Dermis microvascular lymphatic vessel endothelial cell (primary cell): ENCODE data around the gene FCGR3A. TPM values are rescaled to one million over a fixed set of nuclear protein-coding genes. Genes with fewer than 3 reads are reported as not detected.
"Not testable (repeated sequence)": the region's sequence is repeated elsewhere in the genome, so short reads cannot be mapped to it uniquely, and the experiment has no call there.

Experiments
- DNase-seq, 2 donors: peaks; one replicate each; pipeline versions ENCODE4 v3.0.0 to v3.0.0-alpha.2; 2010; ENCODE audit warnings: low read depth in 2 of 2
- total RNA-seq: library from RNA; depleted of rRNA; stranded (reverse); fragments of >200 nt; gene quantifications from 2 replicates; pipeline ENCODE4 v1.2.1, GENCODE V29; 2014

The FCGR3A gene
- total RNA-seq, 1 donor from 2014 or later, result not detected

- DNase-seq, result not testable (repeated sequence)
These were observed 7.4 kb upstream of the FCGR3A start for GRCh38 chr1:161556990-161557389.

DNA sequence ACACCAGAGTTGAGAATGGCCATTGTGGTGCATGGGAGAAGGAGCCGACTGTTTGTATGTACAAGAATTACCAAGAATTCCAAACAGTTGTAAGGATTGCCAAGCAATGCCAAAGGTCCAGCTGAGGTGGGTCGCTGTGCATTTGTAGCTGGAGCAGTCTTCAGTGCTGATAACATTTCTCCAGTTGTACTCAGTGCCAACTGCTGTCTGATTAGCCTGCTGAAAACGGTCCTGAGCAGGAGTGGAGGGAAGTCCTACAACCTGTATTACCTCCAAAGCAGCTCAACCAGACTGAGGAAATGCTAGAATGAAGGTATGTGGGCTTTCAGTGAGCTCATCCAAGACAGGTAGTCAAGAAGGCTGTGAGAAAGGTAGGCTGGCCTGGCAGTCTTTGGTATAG, 6.5 kb upstream of the FCGR3A start:
- DNase-seq, result not testable (repeated sequence)

GRCh38 chr1:161554815-161555417, 5.3 kb upstream of the FCGR3A start:
- DNase-seq, result not testable (repeated sequence)

- DNase-seq, result not testable (repeated sequence)
These were observed 4.7 kb upstream of the FCGR3A start for GRCh38 chr1:161554340-161554739.

GRCh38 chr1:161553631-161554030, 4.0 kb upstream of the FCGR3A start:
- DNase-seq, result not testable (repeated sequence)

GRCh38 chr1:161550942-161551341, 1.3 kb upstream of the FCGR3A start:
- DNase-seq, result not testable (repeated sequence)

DNA sequence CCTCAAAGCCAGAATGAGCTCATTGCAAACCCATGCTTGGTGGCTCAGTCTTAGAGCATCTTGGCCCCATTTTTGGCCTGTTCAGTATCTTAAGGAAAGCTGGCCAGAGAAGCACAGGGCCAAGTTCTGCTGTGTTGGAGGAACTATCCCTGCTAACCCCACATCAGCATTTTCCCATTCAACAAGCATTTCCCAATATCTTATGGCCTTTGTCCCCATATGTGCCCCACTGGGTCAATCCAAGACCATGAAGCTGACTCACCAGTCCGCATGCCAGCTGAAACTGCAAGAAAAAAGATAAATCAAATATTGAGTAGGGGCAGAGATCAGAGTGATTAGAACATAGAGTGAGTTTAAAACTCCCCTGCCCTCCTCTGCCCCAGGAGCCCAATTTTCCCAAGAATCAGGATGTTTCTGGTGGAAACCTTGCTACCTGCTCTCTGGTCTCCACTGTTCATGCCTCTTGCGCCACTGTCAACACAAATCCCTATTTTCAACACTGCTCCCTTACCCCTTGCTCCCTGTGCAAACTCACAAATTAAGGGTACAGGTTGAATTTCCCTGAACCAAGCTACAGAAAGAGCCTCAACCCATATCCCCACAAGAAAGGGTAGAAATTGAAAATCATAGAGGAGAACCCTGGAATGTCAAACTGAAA, 740 bp downstream of the FCGR3A start:
- not testable (repeated sequence) for DNase-seq

DNA sequence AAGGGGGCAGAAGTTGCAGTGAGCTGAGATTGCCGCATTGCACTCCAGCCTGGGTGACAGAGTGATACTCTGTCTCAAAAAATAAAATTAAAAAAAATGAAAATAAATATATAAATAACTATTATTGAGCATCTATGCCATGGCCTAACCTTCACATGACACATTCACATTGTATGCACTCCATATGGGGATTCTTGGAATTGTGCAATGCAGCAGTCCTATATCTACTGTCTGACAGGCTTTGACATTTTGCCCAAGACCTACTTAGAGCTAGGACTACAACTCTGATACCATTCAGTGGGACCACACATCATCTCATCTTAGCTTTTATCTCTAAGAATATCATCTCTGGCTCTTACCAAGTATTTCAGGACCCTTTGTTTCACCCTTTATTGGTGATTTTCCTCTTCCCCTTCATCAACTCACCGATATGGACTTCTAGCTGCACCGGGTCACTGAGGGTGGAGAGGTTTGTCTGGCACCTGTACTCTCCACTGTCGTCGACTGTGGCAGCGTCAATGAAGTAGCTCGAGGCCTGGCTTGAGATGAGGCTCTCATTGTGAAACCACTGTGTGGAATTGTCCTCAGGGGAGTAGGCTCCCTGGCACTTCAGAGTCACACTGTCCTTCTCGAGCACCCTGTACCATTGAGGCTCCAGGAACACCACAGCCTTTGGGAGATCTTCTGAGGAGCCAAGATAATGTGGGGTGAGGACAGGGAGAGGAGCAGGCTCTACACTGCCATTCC, 1.4 kb downstream of the FCGR3A start:
- DNase-seq, result not testable (repeated sequence)

DNA sequence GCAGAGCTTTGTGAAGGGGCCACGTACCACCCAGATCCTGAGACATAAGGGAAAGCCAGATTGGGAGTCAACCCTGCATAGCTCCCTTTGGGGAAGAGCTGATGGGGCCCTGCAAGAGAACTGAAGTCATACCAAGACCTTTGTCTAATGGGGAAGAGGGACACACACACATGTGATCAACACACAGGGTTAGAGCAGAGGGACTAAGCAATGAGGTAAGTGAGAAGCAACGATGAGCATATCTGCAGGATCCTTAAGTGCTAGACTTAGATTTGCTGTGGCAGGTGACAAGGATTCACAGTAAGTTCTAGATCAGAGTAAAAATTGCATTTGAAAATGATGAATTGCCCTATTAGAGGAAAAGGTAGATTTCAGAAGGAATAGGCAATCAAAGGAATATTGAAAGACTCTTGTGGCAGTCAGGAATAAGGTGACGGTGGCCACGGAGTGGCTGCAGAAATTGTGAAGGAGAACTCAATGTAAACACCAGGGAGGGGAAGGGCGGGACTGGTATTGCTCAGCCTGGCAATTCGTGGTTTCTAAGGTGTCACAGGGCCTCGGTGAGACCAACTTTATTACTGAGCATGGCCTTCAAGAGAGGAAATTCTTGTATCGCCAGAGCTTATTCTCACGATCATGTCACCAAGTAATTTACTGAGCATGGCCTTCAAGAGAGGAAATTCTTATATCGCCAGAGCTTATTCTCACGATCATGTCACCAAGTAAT, 4.5 kb downstream of the FCGR3A start:
- DNase-seq, result not testable (repeated sequence)

DNA sequence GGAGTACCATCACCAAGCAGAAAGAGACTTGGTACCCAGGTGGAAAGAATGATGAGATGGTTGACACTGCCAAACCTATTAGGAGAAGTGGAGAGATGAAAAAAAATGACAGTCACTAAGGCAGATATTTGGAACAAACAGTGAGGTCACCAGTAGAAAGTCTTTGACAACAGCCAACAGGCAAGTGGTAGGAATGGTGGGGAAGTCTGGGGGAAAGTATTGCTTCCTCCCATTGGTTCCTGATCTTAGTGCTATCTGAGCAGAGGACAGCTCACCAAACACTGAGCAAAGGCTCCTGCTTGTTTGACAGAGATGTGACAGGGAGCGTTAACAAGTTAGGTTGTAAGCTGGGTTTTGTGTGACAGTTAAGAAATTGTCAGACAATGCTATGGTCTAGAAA, 6.5 kb downstream of the FCGR3A start:
- not testable (repeated sequence) for DNase-seq

GRCh38 chr1:161542091-161542559, 7.5 kb downstream of the FCGR3A start:
- DNase-seq, result not testable (repeated sequence)

DNA sequence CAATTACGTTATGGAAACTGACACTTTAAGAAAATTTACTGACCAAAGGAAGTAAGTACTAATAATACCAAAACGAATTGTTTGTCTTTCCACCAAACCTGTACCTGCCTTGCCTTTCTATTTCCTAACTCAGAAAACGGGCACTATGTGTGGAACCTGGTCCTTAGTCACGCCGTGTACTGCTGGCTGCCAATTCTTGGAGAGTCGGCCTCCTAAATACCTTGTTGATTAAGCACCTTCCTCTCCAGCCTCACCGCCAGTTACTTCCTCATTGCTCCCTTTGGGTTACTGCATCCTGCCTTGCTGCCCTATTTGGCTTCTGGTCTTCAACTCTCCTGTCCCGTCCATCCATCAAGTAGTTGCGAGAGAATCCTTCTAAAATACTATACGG, 9.1 kb downstream of the FCGR3A start:
- DNase-seq, result not testable (repeated sequence)

- peak; percentile 22 to 50 for DNase-seq
These were observed 9.7 kb downstream of the FCGR3A start for GRCh38 chr1:161539731-161540569.

DNA sequence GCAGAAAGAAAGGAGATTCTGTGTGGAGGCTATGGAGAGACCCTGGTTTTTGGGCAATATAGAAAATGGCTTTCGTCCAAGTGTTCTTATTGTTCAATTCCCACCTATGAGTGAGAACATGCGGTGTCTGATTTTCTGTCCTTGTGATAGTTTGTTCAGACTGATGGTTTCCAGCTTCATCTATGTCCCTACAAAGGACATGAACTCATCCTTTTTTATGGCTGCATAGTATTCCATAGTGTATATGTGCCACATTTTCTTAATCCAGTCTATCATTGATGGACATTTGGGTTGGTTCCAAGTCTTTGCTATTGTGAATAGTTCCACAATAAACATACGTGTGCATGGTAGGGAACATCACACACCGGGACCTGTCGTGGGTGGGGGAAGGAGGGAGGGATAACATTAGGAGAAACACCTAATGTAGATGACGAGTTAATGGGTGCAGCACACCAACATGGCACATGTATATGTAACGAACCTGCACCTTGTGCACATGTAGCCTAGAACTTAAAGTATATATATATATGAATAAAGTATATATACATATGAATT, 10.6 kb downstream of the FCGR3A start:
- not testable (repeated sequence) for DNase-seq

DNA sequence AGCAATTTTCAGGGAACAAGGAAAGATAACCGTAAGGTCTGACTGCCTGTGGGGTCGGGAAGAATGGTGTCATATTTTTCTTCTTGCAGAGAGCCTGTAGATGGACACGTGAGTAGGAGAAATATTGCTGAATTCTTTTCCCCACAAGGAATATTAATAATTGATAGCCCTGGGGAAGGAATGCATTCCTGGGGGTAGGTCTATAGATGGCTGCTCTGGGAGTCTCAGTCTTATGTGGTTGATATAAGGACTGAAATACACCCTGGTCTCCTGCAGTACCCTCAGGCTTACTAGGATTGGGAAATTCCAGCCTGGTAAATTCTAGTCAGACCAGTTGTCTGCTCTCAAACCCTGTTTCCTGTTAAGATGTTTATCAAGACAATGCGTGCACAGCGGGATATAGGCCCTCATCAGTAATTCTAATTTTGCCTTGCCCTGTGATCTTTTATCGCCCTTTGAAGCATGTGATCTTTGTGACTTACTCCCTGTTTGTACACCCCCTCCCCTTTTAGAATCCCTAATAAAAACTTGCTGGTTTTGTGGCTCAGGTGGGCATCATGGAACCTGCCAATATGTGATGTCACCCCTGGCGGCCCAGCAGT, 12.4 kb downstream of the FCGR3A start:
- DNase-seq, result not testable (repeated sequence)

DNA sequence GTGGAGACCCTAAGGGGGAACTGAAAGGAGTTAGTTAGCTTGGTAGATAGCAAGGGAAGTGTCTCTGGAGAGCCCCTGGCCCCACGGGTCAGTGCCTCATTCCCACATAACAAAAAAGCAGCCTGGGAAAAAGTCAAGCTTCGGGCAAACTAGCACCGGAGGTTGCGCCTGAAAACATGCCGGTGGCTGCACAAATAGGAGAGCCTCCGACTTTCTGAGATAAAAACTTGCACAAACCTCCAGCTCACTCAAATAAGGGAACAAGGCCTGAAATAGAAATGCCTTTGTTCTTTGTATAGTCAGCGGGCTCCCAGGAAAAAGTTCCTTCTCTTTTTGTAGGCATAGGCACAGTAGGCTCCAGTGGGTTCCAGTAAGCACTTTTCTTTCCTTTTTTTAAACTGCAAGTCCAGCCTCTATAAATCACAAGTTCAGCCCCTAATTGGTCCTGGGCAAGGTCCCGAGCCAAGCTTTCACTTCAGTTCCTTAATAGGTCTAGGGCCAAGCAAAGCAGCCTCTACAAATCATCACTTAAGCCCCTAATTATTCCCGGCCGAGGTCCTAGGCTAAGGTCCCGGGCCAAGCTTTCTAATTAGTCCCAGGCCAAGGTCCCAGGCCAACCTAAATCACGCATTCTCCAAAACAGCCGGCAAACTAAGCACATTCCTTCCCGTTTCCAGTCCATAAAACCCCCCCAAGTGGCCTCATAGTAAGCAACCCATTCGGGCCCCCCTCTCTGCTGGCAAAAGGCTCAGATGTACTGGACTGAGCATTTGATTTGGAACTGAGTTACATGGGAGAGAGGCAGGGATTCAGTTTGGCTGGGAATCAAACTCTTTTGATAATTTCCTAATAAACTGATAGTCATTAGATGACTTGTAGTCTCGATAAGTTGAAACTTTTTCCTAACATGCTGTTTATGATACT, 16.7 kb downstream of the FCGR3A start:
- not testable (repeated sequence) for DNase-seq

DNA sequence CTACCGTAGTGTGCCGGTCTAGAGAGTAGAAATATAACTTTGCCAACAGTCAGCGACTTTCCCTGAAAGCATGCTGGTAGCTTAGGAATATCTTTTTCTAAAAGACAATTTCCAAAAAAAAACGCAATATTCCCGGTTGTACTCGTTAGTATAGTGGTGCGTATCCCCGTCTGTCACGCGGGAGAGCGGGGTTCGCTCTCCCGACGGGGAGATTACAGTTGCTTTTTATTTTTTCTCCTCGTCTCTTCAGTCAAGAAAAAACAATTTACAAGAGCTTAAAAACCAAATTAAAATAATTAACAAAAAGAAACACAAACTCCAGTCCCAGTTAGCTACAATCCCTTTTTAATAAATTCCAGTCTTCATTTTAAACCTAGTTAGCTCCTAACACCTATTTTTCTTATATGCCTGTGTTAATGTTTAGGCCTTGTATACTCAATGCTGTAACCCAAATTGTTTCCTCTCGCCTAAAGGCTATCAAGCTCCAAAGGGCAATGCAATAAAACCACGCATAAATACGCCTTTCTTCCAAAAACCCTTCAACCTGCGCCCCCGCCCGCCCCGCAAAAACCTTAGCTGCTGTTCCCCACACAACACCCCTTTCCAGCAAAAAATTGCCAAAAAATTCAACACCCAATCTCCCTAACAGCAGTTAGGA, 17.5 kb downstream of the FCGR3A start:
- DNase-seq, result no peak
